K562 (cell line): ENCODE results near the gene PPP6R3. TPM values are rescaled to one million over a fixed set of nuclear protein-coding genes. Genes with fewer than 3 reads are reported as not detected.

Experiments used
- DACH1 ChIP-seq: fragments of 450-650 bp; IDR thresholded peaks from 2 replicates; pipeline ENCODE4 v1.6.1; 2018; ENCODE audit not compliant: partially characterized antibody
- EGR1 ChIP-seq: fragments of 450-650 bp; conservative IDR thresholded peaks from 2 replicates; pipeline ENCODE4 v1.6.1; 2017; ENCODE audit warnings: mild to moderate bottlenecking
- ETV6 ChIP-seq, 3 experiments: fragments of 150-350 bp in 1 of 3; sonication (generic) in 1 of 3; formaldehyde crosslinking in 1 of 3; IDR thresholded peaks; 2 replicates each; pipeline versions ENCODE4 v1.6.1 to v1.8.0; 2014 to 2022; ENCODE audit warnings: borderline replicate concordance in 2 of 3, low read depth in 2 of 3, antibody characterized with exemption in 1 of 3, low read length in 1 of 3, mild to moderate bottlenecking in 1 of 3, missing genetic modification reagents in 1 of 3
- FOSL1 ChIP-seq: fragments of 200-800 bp; sonication (Bioruptor generic); conservative IDR thresholded peaks from 2 replicates; pipeline ENCODE4 v1.6.1; 2016; ENCODE audit warnings: missing genetic modification characterization, missing compliant biosample characterization
- GATAD2B ChIP-seq: fragments of 450-650 bp; IDR thresholded peaks from 2 replicates; pipeline ENCODE4 v1.6.1; 2017; ENCODE audit warnings: mild to moderate bottlenecking, borderline replicate concordance
- HDAC1 ChIP-seq, 2 experiments: fragments of 450-650 bp; IDR thresholded peaks; 2 replicates each; pipeline ENCODE4 v1.6.1; 2016 to 2017; ENCODE audit warnings: inconsistent platforms in 1 of 2, mild to moderate bottlenecking in 1 of 2, moderate library complexity in 1 of 2
- HIVEP1 ChIP-seq: fragments of 250-450 bp; sonication (Bioruptor Pico); IDR thresholded peaks from 2 replicates; pipeline ENCODE4 v1.4.0; 2020; ENCODE audit warnings: mild to moderate bottlenecking
- LCOR ChIP-seq: sonication (generic); formaldehyde crosslinking; IDR thresholded peaks from 2 replicates; pipeline ENCODE4 v1.8.0; 2022; ENCODE audit warnings: mild to moderate bottlenecking, missing genetic modification reagents
- PHB ChIP-seq: fragments of 250-450 bp; sonication (Bioruptor Pico); IDR thresholded peaks from 2 replicates; pipeline ENCODE4 v1.5.0; 2021
- SMAD4 ChIP-seq: fragments of 250-450 bp; sonication (Bioruptor Pico); conservative IDR thresholded peaks from 2 replicates; pipeline ENCODE4 v1.8.0; 2021; ENCODE audit warnings: inconsistent platforms, mild to moderate bottlenecking, moderate library complexity
- TAF7 ChIP-seq: fragments of 450-650 bp; IDR thresholded peaks from 2 replicates; pipeline ENCODE4 v1.6.1; 2016; ENCODE audit warnings: missing genetic modification characterization, missing compliant biosample characterization
- TEAD2 ChIP-seq: fragments of 450-650 bp; IDR thresholded peaks from 2 replicates; pipeline ENCODE4 v1.6.1; 2016; ENCODE audit warnings: missing genetic modification characterization, control low read depth, missing compliant biosample characterization
- ZC3H4 ChIP-seq: sonication (generic); formaldehyde crosslinking; IDR thresholded peaks from 2 replicates; pipeline ENCODE4 v1.9.0; 2021; ENCODE audit warnings: missing genetic modification reagents, borderline replicate concordance
- ZKSCAN8 ChIP-seq: fragments of 200-800 bp; sonication (Bioruptor generic); IDR thresholded peaks from 2 replicates; pipeline ENCODE4 v1.6.1; 2016; ENCODE audit warnings: missing genetic modification characterization, missing compliant biosample characterization
- ZNF217 ChIP-seq: sonication (generic); formaldehyde crosslinking; IDR thresholded peaks from 2 replicates; pipeline ENCODE4 v1.8.0; 2022; ENCODE audit warnings: mild to moderate bottlenecking, missing genetic modification reagents
- ZNF224 ChIP-seq: sonication (generic); formaldehyde crosslinking; IDR thresholded peaks from 2 replicates; pipeline ENCODE4 v1.8.0; 2022; ENCODE audit warnings: mild to moderate bottlenecking, missing genetic modification reagents
- ZNF232 ChIP-seq: sonication (generic); formaldehyde crosslinking; IDR thresholded peaks from 2 replicates; pipeline ENCODE4 v1.8.0; 2022; ENCODE audit warnings: mild to moderate bottlenecking, missing genetic modification reagents
- polyA plus RNA-seq, 8 experiments: library from polyadenylated mRNA; depleted of rRNA in 4 of 8; stranded (reverse) in 5 of 8; unstranded in 3 of 8; fragments of >200 nt; fragmentation: Nextera tagmentation in 2 of 8; fragmentation: Illumina TruSeq in 1 of 8; extraction: Ambion mirVana in 2 of 8; extraction: Trizol in 1 of 8; gene quantifications; 2 replicates each; pipeline versions ENCODE4 v1.2.1 to v1.2.3, GENCODE V29; 2011 to 2014; ENCODE audit warnings: inconsistent platforms in 1 of 8, missing spikeins in 1 of 8
- total RNA-seq, 7 experiments: library from RNA; depleted of rRNA in 6 of 7; stranded (reverse); fragments of >200 nt in 6 of 7; fragmentation: Illumina TruSeq in 2 of 7; extraction: Trizol in 2 of 7; gene quantifications; 2 replicates each; pipeline versions ENCODE4 v1.2.1 to v1.2.3, GENCODE V29; 2011 to 2021; ENCODE audit warnings: low replicate concordance in 1 of 7
- TF ChIP-seq, protein P1 (sequence below), 3 experiments: IDR thresholded peaks in 2 of 3; conservative IDR thresholded peaks in 1 of 3; 2 replicates each; pipeline ENCODE4 v1.5.1; 2011 to 2012; ENCODE audit warnings: low read length in 3 of 3, mild to moderate bottlenecking in 3 of 3, control low read depth in 2 of 3, improper control_type of control experiment in 1 of 3, inconsistent platforms in 1 of 3, low read depth in 1 of 3, mixed read lengths in 1 of 3, moderate library complexity in 1 of 3; ENCODE audit not compliant: insufficient read depth in 2 of 3
- TF ChIP-seq, protein P2 (sequence below): sonication (generic); formaldehyde crosslinking; IDR thresholded peaks from 2 replicates; pipeline ENCODE4 v1.8.0; 2022; ENCODE audit warnings: mild to moderate bottlenecking, missing genetic modification reagents
- TF ChIP-seq, protein P3 (sequence below), 2 experiments: fragments of 450-650 bp; IDR thresholded peaks; 2 replicates each; pipeline ENCODE4 v1.6.1; 2016

Gene PPP6R3
- total and polyA plus RNA-seq, 9 of the 15 experiments (the other 6 are each of a cell fraction or from before 2014, with no cell fraction given), result 20.3 to 117 (median 80.6) TPM

DNA sequence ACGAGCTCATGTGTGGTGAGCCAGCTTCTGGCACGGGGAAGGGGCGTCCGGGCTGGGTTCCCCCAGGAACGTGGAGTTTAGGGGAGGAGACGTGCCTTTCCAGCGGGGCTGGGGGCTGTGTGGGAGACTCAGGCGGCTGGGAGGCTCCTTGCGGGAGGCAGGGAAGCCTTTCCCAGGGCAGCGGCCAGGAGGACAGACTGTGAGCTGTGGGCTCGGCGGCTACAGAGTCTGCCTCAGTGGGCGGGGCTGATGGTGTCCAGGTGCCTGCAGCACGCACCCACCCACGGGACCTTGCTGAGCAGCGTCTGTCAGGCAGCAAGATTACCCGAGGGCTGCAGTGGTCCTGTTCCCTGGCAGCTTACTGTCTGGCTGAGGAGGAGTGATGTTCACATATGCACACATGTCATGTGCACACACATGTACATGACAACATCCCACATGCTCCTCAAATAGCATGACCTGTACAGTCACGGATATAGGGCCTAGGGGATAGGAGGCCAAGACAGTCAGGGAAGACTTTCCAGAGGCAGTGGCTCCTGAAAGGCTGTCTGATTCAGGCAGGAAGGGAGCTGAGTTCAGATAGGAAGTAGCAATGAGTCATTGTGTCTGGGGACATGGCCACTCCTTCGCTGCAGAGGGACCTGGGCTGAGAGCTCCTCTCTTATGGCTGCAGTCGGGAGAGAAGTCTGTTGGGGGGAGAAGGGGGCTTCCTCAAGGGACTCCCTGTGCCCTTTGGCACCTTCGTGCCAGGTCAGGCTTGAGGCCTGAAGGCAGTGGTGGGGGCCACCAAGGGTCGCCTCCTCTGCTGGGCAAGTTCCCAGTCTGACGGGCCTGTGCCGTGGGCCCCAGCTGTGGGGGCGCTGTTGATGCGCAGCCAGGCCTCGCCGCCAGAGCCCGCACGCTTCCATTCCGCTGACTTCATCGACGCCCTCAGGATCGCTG lies 23.3 kb upstream of the PPP6R3 start (continued):
- TF ChIP-seq, protein P1, sequence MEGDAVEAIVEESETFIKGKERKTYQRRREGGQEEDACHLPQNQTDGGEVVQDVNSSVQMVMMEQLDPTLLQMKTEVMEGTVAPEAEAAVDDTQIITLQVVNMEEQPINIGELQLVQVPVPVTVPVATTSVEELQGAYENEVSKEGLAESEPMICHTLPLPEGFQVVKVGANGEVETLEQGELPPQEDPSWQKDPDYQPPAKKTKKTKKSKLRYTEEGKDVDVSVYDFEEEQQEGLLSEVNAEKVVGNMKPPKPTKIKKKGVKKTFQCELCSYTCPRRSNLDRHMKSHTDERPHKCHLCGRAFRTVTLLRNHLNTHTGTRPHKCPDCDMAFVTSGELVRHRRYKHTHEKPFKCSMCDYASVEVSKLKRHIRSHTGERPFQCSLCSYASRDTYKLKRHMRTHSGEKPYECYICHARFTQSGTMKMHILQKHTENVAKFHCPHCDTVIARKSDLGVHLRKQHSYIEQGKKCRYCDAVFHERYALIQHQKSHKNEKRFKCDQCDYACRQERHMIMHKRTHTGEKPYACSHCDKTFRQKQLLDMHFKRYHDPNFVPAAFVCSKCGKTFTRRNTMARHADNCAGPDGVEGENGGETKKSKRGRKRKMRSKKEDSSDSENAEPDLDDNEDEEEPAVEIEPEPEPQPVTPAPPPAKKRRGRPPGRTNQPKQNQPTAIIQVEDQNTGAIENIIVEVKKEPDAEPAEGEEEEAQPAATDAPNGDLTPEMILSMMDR (IDR thresholded peaks at IDR 0.05 in 2 of 3, conservative IDR thresholded peaks at IDR 0.05 in 1 of 3; ENCODE audit: insufficient read depth in 2 of 3, low read depth in 1 of 3, low read length in 3 of 3), result peak; percentile 52 to 66 (median 55)
- no peak for TF ChIP-seq HIVEP1 (CRISPR knock-in tag)
- no peak for TF ChIP-seq PHB (CRISPR knock-in tag)
- no peak for TF ChIP-seq ZNF217 (CRISPR knock-in tag)
- TF ChIP-seq HDAC1 (IDR thresholded peaks at IDR 0.05), result 0 out of 4 replicates have a peak, but pooled peaks of 1 of the 2 experiments have one; percentile 9
- TF ChIP-seq FOSL1 (tag), result peak; percentile 91
- TF ChIP-seq, protein P2, sequence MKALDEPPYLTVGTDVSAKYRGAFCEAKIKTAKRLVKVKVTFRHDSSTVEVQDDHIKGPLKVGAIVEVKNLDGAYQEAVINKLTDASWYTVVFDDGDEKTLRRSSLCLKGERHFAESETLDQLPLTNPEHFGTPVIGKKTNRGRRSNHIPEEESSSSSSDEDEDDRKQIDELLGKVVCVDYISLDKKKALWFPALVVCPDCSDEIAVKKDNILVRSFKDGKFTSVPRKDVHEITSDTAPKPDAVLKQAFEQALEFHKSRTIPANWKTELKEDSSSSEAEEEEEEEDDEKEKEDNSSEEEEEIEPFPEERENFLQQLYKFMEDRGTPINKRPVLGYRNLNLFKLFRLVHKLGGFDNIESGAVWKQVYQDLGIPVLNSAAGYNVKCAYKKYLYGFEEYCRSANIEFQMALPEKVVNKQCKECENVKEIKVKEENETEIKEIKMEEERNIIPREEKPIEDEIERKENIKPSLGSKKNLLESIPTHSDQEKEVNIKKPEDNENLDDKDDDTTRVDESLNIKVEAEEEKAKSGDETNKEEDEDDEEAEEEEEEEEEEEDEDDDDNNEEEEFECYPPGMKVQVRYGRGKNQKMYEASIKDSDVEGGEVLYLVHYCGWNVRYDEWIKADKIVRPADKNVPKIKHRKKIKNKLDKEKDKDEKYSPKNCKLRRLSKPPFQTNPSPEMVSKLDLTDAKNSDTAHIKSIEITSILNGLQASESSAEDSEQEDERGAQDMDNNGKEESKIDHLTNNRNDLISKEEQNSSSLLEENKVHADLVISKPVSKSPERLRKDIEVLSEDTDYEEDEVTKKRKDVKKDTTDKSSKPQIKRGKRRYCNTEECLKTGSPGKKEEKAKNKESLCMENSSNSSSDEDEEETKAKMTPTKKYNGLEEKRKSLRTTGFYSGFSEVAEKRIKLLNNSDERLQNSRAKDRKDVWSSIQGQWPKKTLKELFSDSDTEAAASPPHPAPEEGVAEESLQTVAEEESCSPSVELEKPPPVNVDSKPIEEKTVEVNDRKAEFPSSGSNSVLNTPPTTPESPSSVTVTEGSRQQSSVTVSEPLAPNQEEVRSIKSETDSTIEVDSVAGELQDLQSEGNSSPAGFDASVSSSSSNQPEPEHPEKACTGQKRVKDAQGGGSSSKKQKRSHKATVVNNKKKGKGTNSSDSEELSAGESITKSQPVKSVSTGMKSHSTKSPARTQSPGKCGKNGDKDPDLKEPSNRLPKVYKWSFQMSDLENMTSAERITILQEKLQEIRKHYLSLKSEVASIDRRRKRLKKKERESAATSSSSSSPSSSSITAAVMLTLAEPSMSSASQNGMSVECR (CRISPR knock-in tag), result no peak
- TF ChIP-seq ZNF232 (CRISPR knock-in tag), result no peak
- peak; percentile 47 for TF ChIP-seq EGR1
- TF ChIP-seq SMAD4 (CRISPR knock-in tag), result peak; percentile 47; the same call in 1 of the 2 replicates
- TF ChIP-seq GATAD2B, result no peak
- peak; percentile 11 for TF ChIP-seq DACH1
- TF ChIP-seq ETV6 (IDR thresholded peaks at IDR 0.05; ENCODE audit: borderline replicate concordance in 1 of 2, low read depth in 2 of 2, low read length in 1 of 2), result no peak
- TF ChIP-seq ETV6 (CRISPR knock-in tag; IDR thresholded peaks at IDR 0.05; ENCODE audit: borderline replicate concordance), result no peak
- TF ChIP-seq, protein P3, sequence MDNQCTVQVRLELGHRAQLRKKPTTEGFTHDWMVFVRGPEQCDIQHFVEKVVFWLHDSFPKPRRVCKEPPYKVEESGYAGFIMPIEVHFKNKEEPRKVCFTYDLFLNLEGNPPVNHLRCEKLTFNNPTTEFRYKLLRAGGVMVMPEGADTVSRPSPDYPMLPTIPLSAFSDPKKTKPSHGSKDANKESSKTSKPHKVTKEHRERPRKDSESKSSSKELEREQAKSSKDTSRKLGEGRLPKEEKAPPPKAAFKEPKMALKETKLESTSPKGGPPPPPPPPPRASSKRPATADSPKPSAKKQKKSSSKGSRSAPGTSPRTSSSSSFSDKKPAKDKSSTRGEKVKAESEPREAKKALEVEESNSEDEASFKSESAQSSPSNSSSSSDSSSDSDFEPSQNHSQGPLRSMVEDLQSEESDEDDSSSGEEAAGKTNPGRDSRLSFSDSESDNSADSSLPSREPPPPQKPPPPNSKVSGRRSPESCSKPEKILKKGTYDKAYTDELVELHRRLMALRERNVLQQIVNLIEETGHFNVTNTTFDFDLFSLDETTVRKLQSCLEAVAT (IDR thresholded peaks at IDR 0.05), result peak in 1 of 2 experiments; percentile 92; a peak in 2 of 4 replicates
- 0 out of 2 replicates have a peak, but pooled peaks have one; percentile 52 for TF ChIP-seq ZC3H4 (CRISPR knock-in tag)
- no peak for TF ChIP-seq TEAD2 (tag)
- no peak for TF ChIP-seq TAF7 (tag)
- 0 out of 2 replicates have a peak, but pooled peaks have one; percentile 56 for TF ChIP-seq LCOR (CRISPR knock-in tag)
- TF ChIP-seq ZNF224 (CRISPR knock-in tag), result 0 out of 2 replicates have a peak, but pooled peaks have one; percentile 17
- no peak for TF ChIP-seq ZKSCAN8 (CRISPR knock-in tag)
